H9 (cell line): ENCODE results near the gene GNAS-AS1. TPM values are rescaled to one million over a fixed set of nuclear protein-coding genes. Genes with fewer than 3 reads are reported as not detected.

Experiments
- DNase-seq: peaks from one replicate; pipeline ENCODE4 v3.0.0-alpha.2; 2017
- H2AFZ ChIP-seq: one replicate; pipeline ENCODE4 v1.6.1; 2013; ENCODE audit warnings: mild to moderate bottlenecking, low read length, control low read depth, moderate library complexity
- H2AK5ac ChIP-seq: 2 replicates; pipeline ENCODE4 v1.6.1; 2013; ENCODE audit warnings: low read length, control low read depth, mixed read lengths; ENCODE audit not compliant: insufficient read length
- H2BK120ac ChIP-seq: one replicate; pipeline ENCODE4 v1.6.1; 2013; ENCODE audit warnings: low read depth, mild to moderate bottlenecking, low read length, control low read depth, inconsistent platforms; ENCODE audit not compliant: poor library complexity, severe bottlenecking
- H2BK12ac ChIP-seq: 2 replicates; pipeline ENCODE4 v1.6.1; 2013; ENCODE audit warnings: low read length, control low read depth, mixed read lengths, low read depth; ENCODE audit not compliant: insufficient read length
- H2BK15ac ChIP-seq: 2 replicates; pipeline ENCODE4 v1.6.1; 2013; ENCODE audit warnings: low read depth, low read length, control low read depth
- H2BK20ac ChIP-seq: one replicate; pipeline ENCODE4 v1.6.1; 2013; ENCODE audit warnings: low read depth, mild to moderate bottlenecking, low read length, control low read depth, inconsistent platforms; ENCODE audit not compliant: poor library complexity, severe bottlenecking
- H2BK5ac ChIP-seq: 2 replicates; pipeline ENCODE4 v1.6.1; 2013; ENCODE audit warnings: low read length, control low read depth, mixed read lengths; ENCODE audit not compliant: insufficient read length
- H3K14ac ChIP-seq: 2 replicates; pipeline ENCODE4 v1.6.1; 2013; ENCODE audit warnings: low read length, control low read depth; ENCODE audit not compliant: insufficient read depth
- H3K18ac ChIP-seq: 2 replicates; pipeline ENCODE4 v1.6.1; 2013; ENCODE audit warnings: low read depth, mild to moderate bottlenecking, mixed read lengths, low read length, control low read depth; ENCODE audit not compliant: insufficient read length
- H3K23ac ChIP-seq: 2 replicates; pipeline ENCODE4 v1.6.1; 2013; ENCODE audit warnings: low read length, control low read depth, mixed read lengths, low read depth; ENCODE audit not compliant: insufficient read length
- H3K23me2 ChIP-seq: 2 replicates; pipeline ENCODE4 v1.6.1; 2013; ENCODE audit warnings: low read depth, mild to moderate bottlenecking, mixed read lengths, low read length, control low read depth; ENCODE audit not compliant: insufficient read length, poor library complexity, severe bottlenecking
- H3K27ac ChIP-seq: 2 replicates; pipeline ENCODE4 v1.5.1; 2013; ENCODE audit warnings: low read length, control low read depth, mixed read lengths, low read depth; ENCODE audit not compliant: insufficient read length
- H3K27me3 ChIP-seq: 2 replicates; pipeline ENCODE4 v1.6.1; 2013; ENCODE audit warnings: low read length, control low read depth, inconsistent platforms; ENCODE audit not compliant: insufficient read depth
- H3K4ac ChIP-seq: 2 replicates; pipeline ENCODE4 v1.6.1; 2013; ENCODE audit warnings: low read depth, mild to moderate bottlenecking, control low read depth, inconsistent platforms, low read length, moderate library complexity
- H3K4me1 ChIP-seq: 2 replicates; pipeline ENCODE4 v1.6.1; 2013; ENCODE audit warnings: low read length, control low read depth, inconsistent platforms; ENCODE audit not compliant: insufficient read depth
- H3K4me2 ChIP-seq: 2 replicates; pipeline ENCODE4 v1.6.1; 2013; ENCODE audit warnings: low read length, control low read depth, mixed read lengths; ENCODE audit not compliant: insufficient read length, insufficient read depth
- H3K56ac ChIP-seq: 2 replicates; pipeline ENCODE4 v1.6.1; 2013; ENCODE audit warnings: low read depth, mild to moderate bottlenecking, mixed read lengths, low read length, control low read depth; ENCODE audit not compliant: insufficient read length
- H3K79me1 ChIP-seq: 2 replicates; pipeline ENCODE4 v1.6.1; 2013; ENCODE audit warnings: low read depth, mild to moderate bottlenecking, moderate library complexity, low read length, control low read depth, inconsistent platforms; ENCODE audit not compliant: insufficient read depth, poor library complexity, severe bottlenecking
- H3K79me2 ChIP-seq: 2 replicates; pipeline ENCODE4 v1.6.1; 2013; ENCODE audit warnings: low read length, control low read depth, inconsistent platforms; ENCODE audit not compliant: insufficient read depth
- H3K9ac ChIP-seq: 2 replicates; pipeline ENCODE4 v1.6.1; 2013; ENCODE audit warnings: low read length, control low read depth, mixed read lengths; ENCODE audit not compliant: insufficient read length; ENCODE audit errors: extremely low read depth
- H3K9me3 ChIP-seq: one replicate; pipeline ENCODE4 v1.6.1; 2013; ENCODE audit warnings: low read depth, low read length, inconsistent platforms; ENCODE audit not compliant: control insufficient read depth
- H3T11ph ChIP-seq: one replicate; pipeline ENCODE4 v1.6.1; 2013; ENCODE audit warnings: mild to moderate bottlenecking, low read length, control low read depth, inconsistent platforms
- H4K20me1 ChIP-seq: one replicate; pipeline ENCODE4 v1.6.1; 2013; ENCODE audit not compliant: control insufficient read depth, insufficient read length, insufficient read depth
- H4K5ac ChIP-seq: 2 replicates; pipeline ENCODE4 v1.6.1; 2013; ENCODE audit warnings: low read depth, mild to moderate bottlenecking, mixed read lengths, low read length, control low read depth; ENCODE audit not compliant: insufficient read length
- H4K8ac ChIP-seq: replicated peaks from 2 replicates; pipeline ENCODE4 v1.6.1; 2013; ENCODE audit warnings: low read length, control low read depth, mixed read lengths, low read depth; ENCODE audit not compliant: insufficient read length
- H4K91ac ChIP-seq: 2 replicates; pipeline ENCODE4 v1.6.1; 2013; ENCODE audit warnings: low read depth, mild to moderate bottlenecking, moderate library complexity, mixed read lengths, low read length, control low read depth; ENCODE audit not compliant: insufficient read length
- H3K27ac Mint-ChIP-seq, 3 experiments: 2 replicates in 2 of 3; 3 replicates in 1 of 3; pipeline ENCODE4 v1.8.0; 2020 to 2021; ENCODE audit warnings: mixed read lengths in 3 of 3, mild to moderate bottlenecking in 1 of 3, moderate library complexity in 1 of 3
- H3K27me3 Mint-ChIP-seq: 2 replicates; pipeline ENCODE4 v1.8.0; 2021; ENCODE audit warnings: low read depth, mild to moderate bottlenecking, moderate library complexity, mixed read lengths
- H3K36me3 Mint-ChIP-seq, 3 experiments: 2 replicates in 2 of 3; 3 replicates in 1 of 3; pipeline ENCODE4 v1.8.0; 2020 to 2021; ENCODE audit warnings: low read depth in 3 of 3, mixed read lengths in 3 of 3; ENCODE audit not compliant: insufficient read depth in 1 of 3
- H3K4me1 Mint-ChIP-seq, 2 experiments: 2 replicates each; pipeline ENCODE4 v1.8.0; 2020; ENCODE audit warnings: mixed read lengths in 2 of 2
- H3K4me3 Mint-ChIP-seq, 2 experiments: 2 replicates in 1 of 2; 3 replicates in 1 of 2; pipeline ENCODE4 v1.8.0; 2020 to 2021; ENCODE audit warnings: mild to moderate bottlenecking in 2 of 2, mixed read lengths in 2 of 2, moderate library complexity in 1 of 2
- H3K9me3 Mint-ChIP-seq, 2 experiments: 2 replicates in 1 of 2; 3 replicates in 1 of 2; pipeline ENCODE4 v1.8.0; 2020; ENCODE audit warnings: mild to moderate bottlenecking in 2 of 2, mixed read lengths in 2 of 2, moderate library complexity in 1 of 2
- WGBS: extraction: QIAGEN DNeasy Blood & Tissue Kit; methylation state at CpG from one replicate; pipeline ENCODE4 v1.1.7; 2013; ENCODE audit warnings: missing lambda C conversion rate, low lambda C conversion rate, mixed read lengths; ENCODE audit not compliant: insufficient read length; ENCODE audit errors: extremely low coverage; 5-methylcytosine and 5-hydroxymethylcytosine counted together
- total RNA-seq: library from RNA; stranded (reverse); gene quantifications from 2 replicates; pipeline ENCODE4 v1.2.1, GENCODE V29; 2021
- TF ChIP-seq, protein P1 (sequence below): fragments of 200-600 bp; sonication (generic); conservative IDR thresholded peaks from 3 replicates; pipeline ENCODE4 v1.8.0; 2021; ENCODE audit warnings: antibody characterized with exemption, mild to moderate bottlenecking

Gene GNAS-AS1
- total RNA-seq, 1 experiment from 2014 or later: 11.3 TPM

DNA sequence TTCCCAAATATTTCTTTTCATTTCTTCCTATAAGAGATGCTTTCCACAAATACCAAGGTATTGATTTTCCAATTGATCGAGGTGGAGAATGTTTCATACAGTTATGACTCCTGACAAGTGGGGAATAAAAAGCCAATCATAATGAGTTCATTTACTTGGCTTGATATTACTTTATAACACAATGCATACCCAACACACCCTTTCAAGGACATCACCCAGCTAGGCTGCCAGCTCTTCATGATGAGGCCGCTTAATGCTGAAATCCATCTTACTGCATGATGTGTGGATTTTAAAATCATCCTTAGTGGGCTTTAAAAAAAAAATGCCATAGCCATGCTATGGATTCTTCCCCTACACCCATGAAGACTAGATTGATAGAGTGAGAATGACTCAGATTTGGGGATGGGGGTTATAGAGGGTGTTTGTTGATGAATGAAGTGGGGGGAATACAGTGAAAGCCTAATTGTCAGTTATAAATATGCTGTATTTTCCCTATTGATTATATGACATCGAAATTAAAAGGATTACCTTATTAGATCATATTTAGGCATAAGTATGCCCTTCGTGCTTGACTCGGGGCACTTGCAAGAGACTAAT is 75.9 kb downstream of the GNAS-AS1 start:
- H4K5ac ChIP-seq: no peak overlapping the region
- no peak overlapping the region for H3K27ac ChIP-seq
- H3K9ac ChIP-seq: no peak overlapping the region
- H4K8ac ChIP-seq: no peak overlapping the region
- H3K27me3 Mint-ChIP-seq: peaks cover 39% of the 10 kb centered on the region
- no peak overlapping the region for H2BK20ac ChIP-seq
- no peaks in the 10 kb centered on the region; a peak in 1 of 7 replicates for H3K36me3 Mint-ChIP-seq
- no peak for DNase-seq
- H3K4ac ChIP-seq: no peak overlapping the region
- no peaks in the 10 kb centered on the region for H3K4me1 ChIP-seq
- no peaks in the 10 kb centered on the region; a peak in 1 of 5 replicates for H3K9me3 Mint-ChIP-seq
- no peak overlapping the region for H2BK120ac ChIP-seq
- H3K23me2 ChIP-seq: no peaks in the 10 kb centered on the region
- no peaks in the 10 kb centered on the region; the same call in 1 of the 2 replicates for H3K27me3 ChIP-seq
- no peak overlapping the region for H2BK5ac ChIP-seq
- H2AFZ ChIP-seq: no peak overlapping the region
- H3K4me3 Mint-ChIP-seq: no peak overlapping the region
- H3K18ac ChIP-seq: no peak overlapping the region
- H3T11ph ChIP-seq: no peak overlapping the region
- H4K91ac ChIP-seq: no peak overlapping the region
- TF ChIP-seq, protein P1, sequence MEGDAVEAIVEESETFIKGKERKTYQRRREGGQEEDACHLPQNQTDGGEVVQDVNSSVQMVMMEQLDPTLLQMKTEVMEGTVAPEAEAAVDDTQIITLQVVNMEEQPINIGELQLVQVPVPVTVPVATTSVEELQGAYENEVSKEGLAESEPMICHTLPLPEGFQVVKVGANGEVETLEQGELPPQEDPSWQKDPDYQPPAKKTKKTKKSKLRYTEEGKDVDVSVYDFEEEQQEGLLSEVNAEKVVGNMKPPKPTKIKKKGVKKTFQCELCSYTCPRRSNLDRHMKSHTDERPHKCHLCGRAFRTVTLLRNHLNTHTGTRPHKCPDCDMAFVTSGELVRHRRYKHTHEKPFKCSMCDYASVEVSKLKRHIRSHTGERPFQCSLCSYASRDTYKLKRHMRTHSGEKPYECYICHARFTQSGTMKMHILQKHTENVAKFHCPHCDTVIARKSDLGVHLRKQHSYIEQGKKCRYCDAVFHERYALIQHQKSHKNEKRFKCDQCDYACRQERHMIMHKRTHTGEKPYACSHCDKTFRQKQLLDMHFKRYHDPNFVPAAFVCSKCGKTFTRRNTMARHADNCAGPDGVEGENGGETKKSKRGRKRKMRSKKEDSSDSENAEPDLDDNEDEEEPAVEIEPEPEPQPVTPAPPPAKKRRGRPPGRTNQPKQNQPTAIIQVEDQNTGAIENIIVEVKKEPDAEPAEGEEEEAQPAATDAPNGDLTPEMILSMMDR: no peak
- no peak overlapping the region for H3K4me2 ChIP-seq
- H3K14ac ChIP-seq: no peak overlapping the region
- no peaks in the 10 kb centered on the region for H3K79me1 ChIP-seq
- H3K27ac Mint-ChIP-seq: no peak overlapping the region
- WGBS: no CpG with 5 or more reads among the region's 5 CpGs
- H3K79me2 ChIP-seq: no peaks in the 10 kb centered on the region
- H2BK15ac ChIP-seq: no peak overlapping the region
- H3K23ac ChIP-seq: no peak overlapping the region
- H3K56ac ChIP-seq: no peak overlapping the region
- H4K20me1 ChIP-seq: no peaks in the 10 kb centered on the region
- no peaks in the 10 kb centered on the region for H3K9me3 ChIP-seq
- H2AK5ac ChIP-seq: no peak overlapping the region
- no peaks in the 10 kb centered on the region for H3K4me1 Mint-ChIP-seq
- H2BK12ac ChIP-seq: no peak overlapping the region
